ENCODE data around the gene NOTUM. TPM values are rescaled to one million over a fixed set of nuclear protein-coding genes. Genes with fewer than 3 reads are reported as not detected.

NOTUM gene
- total and polyA plus RNA-seq, 9 of the 15 experiments (the other 6 are each of a cell fraction or from before 2014, with no cell fraction given), result 0.03 to 14.0 (median 4.1) TPM

- TF ChIP-seq, protein P1, sequence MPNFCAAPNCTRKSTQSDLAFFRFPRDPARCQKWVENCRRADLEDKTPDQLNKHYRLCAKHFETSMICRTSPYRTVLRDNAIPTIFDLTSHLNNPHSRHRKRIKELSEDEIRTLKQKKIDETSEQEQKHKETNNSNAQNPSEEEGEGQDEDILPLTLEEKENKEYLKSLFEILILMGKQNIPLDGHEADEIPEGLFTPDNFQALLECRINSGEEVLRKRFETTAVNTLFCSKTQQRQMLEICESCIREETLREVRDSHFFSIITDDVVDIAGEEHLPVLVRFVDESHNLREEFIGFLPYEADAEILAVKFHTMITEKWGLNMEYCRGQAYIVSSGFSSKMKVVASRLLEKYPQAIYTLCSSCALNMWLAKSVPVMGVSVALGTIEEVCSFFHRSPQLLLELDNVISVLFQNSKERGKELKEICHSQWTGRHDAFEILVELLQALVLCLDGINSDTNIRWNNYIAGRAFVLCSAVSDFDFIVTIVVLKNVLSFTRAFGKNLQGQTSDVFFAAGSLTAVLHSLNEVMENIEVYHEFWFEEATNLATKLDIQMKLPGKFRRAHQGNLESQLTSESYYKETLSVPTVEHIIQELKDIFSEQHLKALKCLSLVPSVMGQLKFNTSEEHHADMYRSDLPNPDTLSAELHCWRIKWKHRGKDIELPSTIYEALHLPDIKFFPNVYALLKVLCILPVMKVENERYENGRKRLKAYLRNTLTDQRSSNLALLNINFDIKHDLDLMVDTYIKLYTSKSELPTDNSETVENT (CRISPR knock-in tag; IDR thresholded peaks at IDR 0.05), result peak; percentile 2; the same call in 1 of the 2 replicates
- TF ChIP-seq SIN3B (IDR thresholded peaks at IDR 0.05; ENCODE audit: low read depth) (peak; percentile 42; the same call in 1 of the 2 replicates), SIN3A (IDR thresholded peaks at IDR 0.05; ENCODE audit: borderline replicate concordance in 2 of 2, control insufficient read depth in 1 of 2, low read depth in 2 of 2, low read length in 2 of 2) (peak; percentile 55 to 61; a peak in 2 of 4 replicates), NCOA6 (IDR thresholded peaks at IDR 0.05) (peak; percentile 99), ZBTB7A (IDR thresholded peaks at IDR 0.05; ENCODE audit: borderline replicate concordance, control insufficient read depth, low read depth, low read length) (peak; percentile 92), SMARCA4 (IDR thresholded peaks at IDR 0.05) (0 out of 2 replicates have a peak, but pooled peaks have one; percentile 18), HNRNPLL (IDR thresholded peaks at IDR 0.05; ENCODE audit: low read depth, low read length, poor library complexity, severe bottlenecking) (peak; percentile 17), ZNF696 (CRISPR knock-in tag; conservative IDR thresholded peaks at IDR 0.05) (no peak), BHLHE40 (IDR thresholded peaks at IDR 0.05; ENCODE audit: low read length) (peak; percentile 80), MNT (conservative IDR thresholded peaks at IDR 0.05) (peak; percentile 78 to 89), ZNF282 (CRISPR knock-in tag; IDR thresholded peaks at IDR 0.05) (no peak), RBBP5 (IDR thresholded peaks at IDR 0.05; ENCODE audit: borderline replicate concordance, insufficient read depth, low read length, poor library complexity, severe bottlenecking) (peak; percentile 37), ZBTB2 (IDR thresholded peaks at IDR 0.05) (peak; percentile 96)
- TF ChIP-seq, protein P2, sequence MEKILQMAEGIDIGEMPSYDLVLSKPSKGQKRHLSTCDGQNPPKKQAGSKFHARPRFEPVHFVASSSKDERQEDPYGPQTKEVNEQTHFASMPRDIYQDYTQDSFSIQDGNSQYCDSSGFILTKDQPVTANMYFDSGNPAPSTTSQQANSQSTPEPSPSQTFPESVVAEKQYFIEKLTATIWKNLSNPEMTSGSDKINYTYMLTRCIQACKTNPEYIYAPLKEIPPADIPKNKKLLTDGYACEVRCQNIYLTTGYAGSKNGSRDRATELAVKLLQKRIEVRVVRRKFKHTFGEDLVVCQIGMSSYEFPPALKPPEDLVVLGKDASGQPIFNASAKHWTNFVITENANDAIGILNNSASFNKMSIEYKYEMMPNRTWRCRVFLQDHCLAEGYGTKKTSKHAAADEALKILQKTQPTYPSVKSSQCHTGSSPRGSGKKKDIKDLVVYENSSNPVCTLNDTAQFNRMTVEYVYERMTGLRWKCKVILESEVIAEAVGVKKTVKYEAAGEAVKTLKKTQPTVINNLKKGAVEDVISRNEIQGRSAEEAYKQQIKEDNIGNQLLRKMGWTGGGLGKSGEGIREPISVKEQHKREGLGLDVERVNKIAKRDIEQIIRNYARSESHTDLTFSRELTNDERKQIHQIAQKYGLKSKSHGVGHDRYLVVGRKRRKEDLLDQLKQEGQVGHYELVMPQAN (IDR thresholded peaks at IDR 0.05; ENCODE audit: borderline replicate concordance), result peak; percentile 52; the same call in 1 of the 2 replicates
- TF ChIP-seq, protein P3, sequence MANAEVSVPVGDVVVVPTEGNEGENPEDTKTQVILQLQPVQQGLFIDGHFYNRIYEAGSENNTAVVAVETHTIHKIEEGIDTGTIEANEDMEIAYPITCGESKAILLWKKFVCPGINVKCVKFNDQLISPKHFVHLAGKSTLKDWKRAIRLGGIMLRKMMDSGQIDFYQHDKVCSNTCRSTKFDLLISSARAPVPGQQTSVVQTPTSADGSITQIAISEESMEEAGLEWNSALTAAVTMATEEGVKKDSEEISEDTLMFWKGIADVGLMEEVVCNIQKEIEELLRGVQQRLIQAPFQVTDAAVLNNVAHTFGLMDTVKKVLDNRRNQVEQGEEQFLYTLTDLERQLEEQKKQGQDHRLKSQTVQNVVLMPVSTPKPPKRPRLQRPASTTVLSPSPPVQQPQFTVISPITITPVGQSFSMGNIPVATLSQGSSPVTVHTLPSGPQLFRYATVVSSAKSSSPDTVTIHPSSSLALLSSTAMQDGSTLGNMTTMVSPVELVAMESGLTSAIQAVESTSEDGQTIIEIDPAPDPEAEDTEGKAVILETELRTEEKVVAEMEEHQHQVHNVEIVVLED (CRISPR knock-in tag; IDR thresholded peaks at IDR 0.05), result peak; percentile 5; the same call in 1 of the 2 replicates
Observed at GRCh38 chr17:81927653-81928543, 33.1 kb downstream of the NOTUM start, which contains the start of gene MAFG (continued).
